DND-41 (cell line): ENCODE results near the gene APLF.

ENCODE experiments used
- CTCF ChIP-seq: IDR thresholded peaks from 2 replicates; pipeline ENCODE4 v1.5.1; 2012; ENCODE audit warnings: borderline replicate concordance, low read length, moderate library complexity, mild to moderate bottlenecking; ENCODE audit not compliant: poor library complexity, severe bottlenecking; ENCODE audit errors: extremely low read depth
- EZH2 ChIP-seq: IDR thresholded peaks from 3 replicates; pipeline ENCODE4 v1.6.1; 2012; ENCODE audit warnings: borderline replicate concordance, low read depth, mild to moderate bottlenecking, moderate library complexity, low read length, inconsistent platforms; ENCODE audit not compliant: severe bottlenecking

- TF ChIP-seq CTCF (no peak), EZH2 (no peak)
These were observed 13.5 kb upstream of the APLF start for GRCh38 chr2:68453761-68454360.
